Caco-2 (cell line): ENCODE data around the gene CDC14B. TPM values are rescaled to one million over a fixed set of nuclear protein-coding genes. Genes with fewer than 3 reads are reported as not detected.

Experiments used
- BruUV-seq: library from RNA; stranded (reverse); fragments of 400-500 nt; replicated peaks from 2 replicates; lab custom pipeline; 2021; lab: Mats Ljungman, UMichigan
- CTCF ChIA-PET: fragments of 300-600 bp; sonication (Branson Sonifier 250); formaldehyde crosslinking; loops from one replicate; lab custom pipeline; 2022; ENCODE audit warnings: antibody characterized with exemption; lab: Charles Lee
- POLR2A ChIA-PET: fragments of 300-600 bp; sonication (Branson Sonifier 250); formaldehyde crosslinking; loops from one replicate; lab custom pipeline; 2022; ENCODE audit warnings: antibody characterized with exemption; lab: Charles Lee
- DNase-seq, 2 experiments: peaks; one replicate each; pipeline versions ENCODE4 v3.0.0 to v3.0.0-alpha.2; 2020 to 2022
- H3K27me3 ChIP-seq: replicated peaks from 2 replicates; pipeline ENCODE4 v1.6.0; 2011; ENCODE audit warnings: low read length; ENCODE audit not compliant: control insufficient read depth, insufficient read depth
- H3K36me3 ChIP-seq: 2 replicates; pipeline ENCODE4 v1.5.1; 2011; ENCODE audit warnings: low read length; ENCODE audit not compliant: control insufficient read depth, insufficient read depth
- H3K4me1 ChIP-seq: fragments of 250-450 bp; sonication (Bioruptor Pico); 2 replicates; pipeline ENCODE4 v1.5.1; 2020; ENCODE audit warnings: mild to moderate bottlenecking
- H3K4me3 ChIP-seq: 2 replicates; pipeline ENCODE4 v1.5.1; 2011; ENCODE audit warnings: low read depth, mild to moderate bottlenecking, control low read depth, low read length
- H3K9me3 ChIP-seq: fragments of 250-450 bp; sonication (Bioruptor Pico); 2 replicates; pipeline ENCODE4 v1.5.1; 2020; ENCODE audit warnings: mild to moderate bottlenecking, moderate library complexity
- H3K27ac Mint-ChIP-seq: one replicate; pipeline ENCODE4 v1.8.0; 2022; ENCODE audit warnings: mixed read lengths; ENCODE audit not compliant: unreplicated experiment
- H3K27me3 Mint-ChIP-seq: one replicate; pipeline ENCODE4 v1.8.0; 2022; ENCODE audit warnings: mixed read lengths; ENCODE audit not compliant: insufficient read depth, unreplicated experiment
- H3K36me3 Mint-ChIP-seq: one replicate; pipeline ENCODE4 v1.8.0; 2022; ENCODE audit warnings: mild to moderate bottlenecking, mixed read lengths; ENCODE audit not compliant: insufficient read depth, unreplicated experiment
- H3K4me1 Mint-ChIP-seq: one replicate; pipeline ENCODE4 v1.8.0; 2022; ENCODE audit warnings: low read depth, mixed read lengths; ENCODE audit not compliant: unreplicated experiment
- H3K4me3 Mint-ChIP-seq: one replicate; pipeline ENCODE4 v1.8.0; 2022; ENCODE audit warnings: mild to moderate bottlenecking, moderate library complexity, mixed read lengths; ENCODE audit not compliant: unreplicated experiment
- H3K9me3 Mint-ChIP-seq: one replicate; pipeline ENCODE4 v1.8.0; 2022; ENCODE audit warnings: mixed read lengths; ENCODE audit not compliant: unreplicated experiment
- CTCF ChIP-seq, 2 experiments: fragments of 200-600 bp in 1 of 2; IDR thresholded peaks; 1 replicate in 1 of 2; 2 replicates in 1 of 2; pipeline versions ENCODE4 v1.5.1 to v1.8.0; 2011 to 2022; ENCODE audit warnings: antibody characterized with exemption in 1 of 2, control low read depth in 1 of 2, inconsistent platforms in 1 of 2, low read depth in 1 of 2, low read length in 1 of 2, mild to moderate bottlenecking in 1 of 2, moderate library complexity in 1 of 2; ENCODE audit not compliant: insufficient read depth in 1 of 2, severe bottlenecking in 1 of 2, unreplicated experiment in 1 of 2
- intact Hi-C: fragments of 100-400 bp; cut with micrococcal nuclease; formaldehyde crosslinking; loops from one replicate; pipeline ENCODE4 v1.10.0; 2022; ENCODE audit not compliant: unreplicated experiment
- total RNA-seq: library from RNA; stranded (reverse); gene quantifications from 2 replicates; pipeline ENCODE4 v1.2.3, GENCODE V29; 2022

Gene CDC14B
- total RNA-seq, 1 experiment from 2014 or later: 81.4 TPM

DNA sequence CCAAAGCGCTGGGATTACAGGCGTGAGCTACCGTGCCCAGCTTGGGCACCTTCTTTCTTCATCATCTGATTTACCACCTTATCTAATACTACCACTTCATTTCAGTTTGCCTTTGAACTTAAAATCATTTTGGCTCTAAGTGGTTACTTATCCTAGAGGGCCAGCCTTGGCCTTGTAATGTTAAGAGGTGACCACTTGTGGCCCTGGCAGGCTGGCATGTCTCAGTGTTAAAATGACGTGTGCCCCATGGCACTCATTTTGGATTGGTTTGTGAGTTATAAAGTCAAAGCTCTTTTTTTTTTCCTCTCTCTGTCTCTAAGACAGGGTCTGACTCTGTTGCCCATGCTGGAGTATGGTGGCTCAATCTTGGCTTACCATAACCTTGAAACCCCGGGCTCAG lies 151.9 kb downstream of the CDC14B start:
- peaks cover 51% of the 10 kb centered on the region for H3K36me3 Mint-ChIP-seq
- H3K27me3 Mint-ChIP-seq: no peaks in the 10 kb centered on the region
- no peaks in the 10 kb centered on the region for H3K36me3 ChIP-seq
- POLR2A ChIA-PET: no interaction called here
- no peaks in the 10 kb centered on the region for H3K27me3 ChIP-seq
- no peaks in the 10 kb centered on the region for H3K4me1 Mint-ChIP-seq
- no peak overlapping the region for H3K27ac Mint-ChIP-seq
- BruUV-seq: no TSS peak
- intact Hi-C loops: no loop called here
- TF ChIP-seq CTCF (IDR thresholded peaks at IDR 0.05; ENCODE audit: insufficient read depth in 1 of 2, low read depth in 1 of 2, low read length in 1 of 2, severe bottlenecking in 1 of 2, unreplicated experiment in 1 of 2): no peak
- no peaks in the 10 kb centered on the region for H3K9me3 Mint-ChIP-seq
- no peaks in the 10 kb centered on the region for H3K4me1 ChIP-seq
- CTCF ChIA-PET: no interaction called here
- no peaks in the 10 kb centered on the region for H3K9me3 ChIP-seq
- H3K4me3 ChIP-seq: no peak overlapping the region
- no peak overlapping the region for H3K4me3 Mint-ChIP-seq
- no peak for DNase-seq

DNA sequence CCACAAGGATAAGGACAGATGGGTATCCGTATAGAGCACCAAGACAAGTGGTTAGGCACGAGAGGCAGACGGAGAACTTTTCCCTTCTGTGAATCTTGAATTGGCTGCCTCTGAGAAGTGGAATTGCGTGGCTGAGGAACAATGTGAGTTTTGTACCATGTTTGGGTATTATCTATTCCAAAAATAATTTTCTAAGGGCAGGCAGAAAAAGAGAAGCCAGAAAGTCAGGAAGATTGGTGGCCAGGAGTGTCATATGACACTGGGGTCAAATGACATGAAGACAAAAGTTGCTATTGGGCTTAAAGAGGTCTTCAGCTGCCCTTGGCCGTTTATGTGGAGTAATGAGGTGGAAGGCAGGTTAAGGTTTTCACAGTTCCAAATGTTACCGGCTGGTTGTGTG lies 155.2 kb downstream of the CDC14B start:
- Mint-ChIP-seq H3K36me3 (peaks cover 40% of the 10 kb centered on the region), H3K27me3 (no peaks in the 10 kb centered on the region), H3K4me1 (no peaks in the 10 kb centered on the region), H3K27ac (no peak overlapping the region), H3K4me3 (no peak overlapping the region), H3K9me3 (no peaks in the 10 kb centered on the region)
- CTCF ChIA-PET: no interaction called here
- Histone ChIP-seq H3K4me1 (no peaks in the 10 kb centered on the region), H3K4me3 (no peak overlapping the region), H3K9me3 (no peaks in the 10 kb centered on the region), H3K36me3 (no peaks in the 10 kb centered on the region), H3K27me3 (no peaks in the 10 kb centered on the region)
- BruUV-seq: no TSS peak
- no peak for DNase-seq
- TF ChIP-seq CTCF (IDR thresholded peaks at IDR 0.05; ENCODE audit: insufficient read depth in 1 of 2, low read depth in 1 of 2, low read length in 1 of 2, severe bottlenecking in 1 of 2, unreplicated experiment in 1 of 2): no peak
- POLR2A ChIA-PET: no interaction called here
- intact Hi-C loops: no loop called here

DNA sequence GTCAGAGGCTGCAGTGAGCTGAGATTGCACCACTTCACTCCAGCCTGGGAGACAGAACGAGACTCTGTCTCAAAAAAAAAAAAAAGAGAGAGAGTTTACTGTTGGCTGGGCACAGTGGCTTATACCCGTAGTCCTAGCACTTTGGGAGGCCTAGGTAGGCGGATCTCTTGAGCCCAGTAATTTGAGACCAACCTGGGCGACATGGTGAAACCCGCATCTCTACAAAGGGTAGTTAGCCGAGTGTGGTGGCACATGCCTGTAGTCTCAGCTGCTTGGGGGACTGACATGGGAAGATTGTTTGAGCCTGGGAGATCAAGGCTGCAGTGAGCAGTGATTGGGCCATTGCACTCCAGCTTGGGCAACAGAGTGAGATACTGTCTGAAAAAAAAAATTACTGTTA lies 157.1 kb downstream of the CDC14B start:
- Mint-ChIP-seq H3K4me3 (no peak overlapping the region), H3K4me1 (no peaks in the 10 kb centered on the region), H3K27me3 (no peaks in the 10 kb centered on the region), H3K27ac (no peak overlapping the region), H3K9me3 (no peaks in the 10 kb centered on the region), H3K36me3 (peaks cover 36% of the 10 kb centered on the region)
- no peak for TF ChIP-seq CTCF (IDR thresholded peaks at IDR 0.05; ENCODE audit: insufficient read depth in 1 of 2, low read depth in 1 of 2, low read length in 1 of 2, severe bottlenecking in 1 of 2, unreplicated experiment in 1 of 2)
- BruUV-seq: no TSS peak
- H3K36me3 ChIP-seq: no peaks in the 10 kb centered on the region; the same call in 1 of the 2 replicates
- intact Hi-C loops: no loop called here
- H3K4me3 ChIP-seq: no peak overlapping the region
- no peaks in the 10 kb centered on the region for H3K4me1 ChIP-seq
- POLR2A ChIA-PET: no interaction called here
- H3K9me3 ChIP-seq: no peaks in the 10 kb centered on the region
- H3K27me3 ChIP-seq: no peaks in the 10 kb centered on the region
- no peak for DNase-seq
- CTCF ChIA-PET: no interaction called here
